Stimulated activated CD4-positive, alpha-beta T cell treated with anti-CD3 and anti-CD28 coated beads, Interleukin-4, amount 100 ng/mL, for 4 hours (primary cell): ENCODE measurements around the gene LPAR2.
A peak's percentile ranks its signal among the peaks of the same experiment; 100 is the strongest.
"Not testable (repeated sequence)": the region's sequence is repeated elsewhere in the genome, so short reads cannot be mapped to it uniquely, and the experiment has no call there.

Experiments used
- DNase-seq, 2 experiments: peaks; one replicate each; pipeline ENCODE4 v3.0.0-alpha.2; 2020

Gene LPAR2

GRCh38 chr19:19630062-19630414, 2.0 kb upstream of the LPAR2 start:
- no peak for DNase-seq

- DNase-seq, result peak; percentile 40 to 58
These were observed 598 bp upstream of the LPAR2 start for GRCh38 chr19:19628501-19629134.

GRCh38 chr19:19626516-19627472, 1.2 kb downstream of the LPAR2 start:
- no peak for DNase-seq

- DNase-seq, result no peak
These were observed 3.9 kb downstream of the LPAR2 start for GRCh38 chr19:19624032-19624570.

- DNase-seq, result no peak
These were observed 4.6 kb downstream of the LPAR2 start for GRCh38 chr19:19623383-19623782.

GRCh38 chr19:19619849-19620210, 8.2 kb downstream of the LPAR2 start:
- DNase-seq, result no peak

- DNase-seq, result no peak
These were observed 8.7 kb downstream of the LPAR2 start for GRCh38 chr19:19619181-19619848.

GRCh38 chr19:19618219-19619051, 9.6 kb downstream of the LPAR2 start, which contains the start of gene PBX4:
Gene PBX4 (minus strand): TSS chr19:19618687. CDS start chr19:19618629, 58 bp downstream.
- DNase-seq, result peak; percentile 99

GRCh38 chr19:19615086-19615485, 12.9 kb downstream of the LPAR2 start:
- peak in 1 of 2 experiments; percentile 40 for DNase-seq

- no peak for DNase-seq
These were observed 14.5 kb downstream of the LPAR2 start for GRCh38 chr19:19613506-19613905.

- no peak for DNase-seq
These were observed 17.4 kb downstream of the LPAR2 start for GRCh38 chr19:19610376-19611202.

- not testable (repeated sequence) for DNase-seq
These were observed 21.3 kb downstream of the LPAR2 start for GRCh38 chr19:19606686-19607085.

- DNase-seq, result peak; percentile 18 to 65
These were observed 22.0 kb downstream of the LPAR2 start for GRCh38 chr19:19606021-19606420.

GRCh38 chr19:19602713-19603324, 25.2 kb downstream of the LPAR2 start:
- no peak for DNase-seq

- peak in 1 of 2 experiments; percentile 59 for DNase-seq
These were observed 25.8 kb downstream of the LPAR2 start for GRCh38 chr19:19602136-19602712.

- peak in 1 of 2 experiments; percentile 18 for DNase-seq
These were observed 27.2 kb downstream of the LPAR2 start for GRCh38 chr19:19600793-19601330.

- DNase-seq, result peak; percentile 27 to 69
These were observed 29.1 kb downstream of the LPAR2 start for GRCh38 chr19:19598728-19599451.

GRCh38 chr19:19597809-19598306, 30.2 kb downstream of the LPAR2 start:
- DNase-seq, result peak in 1 of 2 experiments; percentile 62

GRCh38 chr19:19595171-19595701, 32.8 kb downstream of the LPAR2 start:
- no peak for DNase-seq
